ENCODE data around the gene HIVEP3.

DNA sequence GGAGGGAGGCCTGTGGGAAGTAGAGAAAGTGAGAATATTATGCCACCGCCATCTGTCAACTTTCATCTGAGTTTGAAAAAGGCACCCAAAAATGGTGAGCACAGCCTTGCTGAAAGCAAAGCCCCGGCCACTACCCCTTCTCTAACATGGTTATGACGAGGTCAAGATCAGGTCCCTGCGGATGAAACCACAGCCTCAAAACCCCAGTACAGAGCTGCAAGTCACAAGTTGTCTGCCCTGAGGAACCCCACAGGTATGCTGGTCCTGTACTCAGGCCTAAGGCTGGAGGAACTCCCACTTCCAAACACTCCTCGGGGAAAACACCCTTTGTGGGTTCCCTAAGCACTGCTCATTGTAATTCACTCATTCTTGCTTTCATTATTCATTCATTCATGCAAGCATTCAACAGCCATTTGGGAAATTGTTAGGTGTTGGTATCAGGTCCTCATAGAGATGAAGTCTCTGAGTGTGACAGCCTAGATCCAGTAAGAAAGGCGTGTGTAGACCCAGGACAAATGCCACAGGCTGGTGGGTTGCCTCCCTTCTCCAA, 217.7 kb downstream of the HIVEP3 start:
- TF ChIP-seq ZNF274 (IDR thresholded peaks at IDR 0.05; ENCODE audit: low read depth, low read length) (no peak), YY1 (IDR thresholded peaks at IDR 0.05; ENCODE audit: insufficient read depth, insufficient read length) (no peak)
